PC-3 (cell line): Measurements from ENCODE around the gene RPL10A.

Experiments
- EZH2 ChIP-seq: fragments of 300-600 bp; sonication (generic); IDR thresholded peaks from one replicate; pipeline ENCODE4 v1.6.1; 2017; ENCODE audit warnings: antibody characterized with exemption, mild to moderate bottlenecking, low read length; ENCODE audit not compliant: unreplicated experiment
- EZH2phosphoT487 ChIP-seq: fragments of 300-600 bp; sonication (generic); IDR thresholded peaks from 2 replicates; pipeline ENCODE4 v1.6.1; 2018; ENCODE audit warnings: mild to moderate bottlenecking, antibody characterized with exemption, low read length, borderline replicate concordance
- TF ChIP-seq, protein P1 (sequence below): fragments of 300-600 bp; sonication (generic); conservative IDR thresholded peaks from 2 replicates; pipeline ENCODE4 v1.5.1; 2017; ENCODE audit warnings: antibody characterized with exemption, low read depth, mild to moderate bottlenecking, low read length

DNA sequence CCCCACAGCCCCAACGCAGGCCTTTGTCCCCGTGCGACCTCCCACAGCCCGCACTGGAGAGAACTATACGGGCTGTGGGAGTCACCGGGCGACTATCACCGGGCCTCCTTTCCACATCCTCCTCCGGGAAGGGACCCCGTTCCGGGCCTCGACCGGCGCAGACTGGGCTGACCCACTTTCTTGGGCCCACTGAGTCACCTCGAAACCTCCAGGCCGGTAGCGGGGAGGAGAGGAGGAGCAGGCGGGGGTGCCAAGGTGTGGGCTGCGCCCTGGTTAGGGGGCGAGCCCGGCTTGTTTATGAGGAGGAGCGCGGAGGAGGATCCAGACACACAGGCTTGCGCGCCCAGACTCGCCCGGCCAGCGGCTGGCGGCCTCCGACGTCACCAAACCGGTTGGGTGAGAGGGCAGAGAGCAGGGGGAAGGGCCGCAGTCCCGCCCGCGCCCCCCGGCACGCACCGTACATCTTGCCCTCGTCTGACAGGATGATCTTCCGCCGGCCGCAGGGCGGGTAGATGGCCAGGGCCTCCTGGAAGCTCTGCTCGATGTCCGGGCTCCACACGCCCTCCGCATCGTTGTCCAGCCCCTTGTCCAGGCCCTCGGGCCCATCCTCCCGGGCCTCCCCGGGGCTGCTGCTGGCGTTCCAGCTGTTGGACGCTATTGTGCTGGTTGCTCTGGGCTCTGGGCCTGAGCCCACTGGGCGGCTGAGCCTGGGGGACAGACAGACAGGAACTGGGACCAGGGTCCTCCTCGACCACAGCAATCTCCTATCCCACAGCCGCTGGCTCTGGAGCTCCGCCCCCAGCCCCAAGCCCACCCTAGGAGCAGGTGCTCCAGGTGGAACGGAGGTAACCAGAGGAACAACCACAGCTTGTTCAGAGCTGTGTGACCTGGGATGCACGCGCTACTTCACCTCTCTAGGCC, 18.1 kb downstream of the RPL10A start:
- TF ChIP-seq EZH2, result no peak
- TF ChIP-seq, protein P1, sequence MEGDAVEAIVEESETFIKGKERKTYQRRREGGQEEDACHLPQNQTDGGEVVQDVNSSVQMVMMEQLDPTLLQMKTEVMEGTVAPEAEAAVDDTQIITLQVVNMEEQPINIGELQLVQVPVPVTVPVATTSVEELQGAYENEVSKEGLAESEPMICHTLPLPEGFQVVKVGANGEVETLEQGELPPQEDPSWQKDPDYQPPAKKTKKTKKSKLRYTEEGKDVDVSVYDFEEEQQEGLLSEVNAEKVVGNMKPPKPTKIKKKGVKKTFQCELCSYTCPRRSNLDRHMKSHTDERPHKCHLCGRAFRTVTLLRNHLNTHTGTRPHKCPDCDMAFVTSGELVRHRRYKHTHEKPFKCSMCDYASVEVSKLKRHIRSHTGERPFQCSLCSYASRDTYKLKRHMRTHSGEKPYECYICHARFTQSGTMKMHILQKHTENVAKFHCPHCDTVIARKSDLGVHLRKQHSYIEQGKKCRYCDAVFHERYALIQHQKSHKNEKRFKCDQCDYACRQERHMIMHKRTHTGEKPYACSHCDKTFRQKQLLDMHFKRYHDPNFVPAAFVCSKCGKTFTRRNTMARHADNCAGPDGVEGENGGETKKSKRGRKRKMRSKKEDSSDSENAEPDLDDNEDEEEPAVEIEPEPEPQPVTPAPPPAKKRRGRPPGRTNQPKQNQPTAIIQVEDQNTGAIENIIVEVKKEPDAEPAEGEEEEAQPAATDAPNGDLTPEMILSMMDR, result no peak
- no peak for TF ChIP-seq EZH2phosphoT487
